HEK293 (cell line): ENCODE results near the gene NRG2.

ENCODE experiments used
- GFI1B ChIP-seq: fragments of 450-650 bp; formaldehyde crosslinking; IDR thresholded peaks from 2 replicates; pipeline ENCODE4 v1.5.1; 2016; ENCODE audit warnings: missing biosample characterization, missing genetic modification characterization
- GLI4 ChIP-seq: fragments of 450-650 bp; formaldehyde crosslinking; IDR thresholded peaks from 2 replicates; pipeline ENCODE4 v1.5.1; 2016; ENCODE audit warnings: missing biosample characterization, missing genetic modification characterization
- HOXD13 ChIP-seq: sonication (generic); formaldehyde crosslinking; IDR thresholded peaks from 2 replicates; pipeline ENCODE4 v1.8.0; 2022; ENCODE audit warnings: missing genetic modification reagents, borderline replicate concordance
- KLF16 ChIP-seq: fragments of 450-650 bp; formaldehyde crosslinking; IDR thresholded peaks from 2 replicates; pipeline ENCODE4 v1.5.1; 2017; ENCODE audit warnings: missing biosample characterization, missing genetic modification characterization
- KLF7 ChIP-seq: fragments of 450-650 bp; formaldehyde crosslinking; IDR thresholded peaks from 2 replicates; pipeline ENCODE4 v1.5.1; 2016; ENCODE audit warnings: missing biosample characterization, missing genetic modification characterization, borderline replicate concordance
- KLF9 ChIP-seq: fragments of 450-650 bp; formaldehyde crosslinking; IDR thresholded peaks from 2 replicates; pipeline ENCODE4 v1.5.1; 2016; ENCODE audit warnings: missing biosample characterization, missing genetic modification characterization, low read depth
- SP2 ChIP-seq: fragments of 450-650 bp; formaldehyde crosslinking; IDR thresholded peaks from 2 replicates; pipeline ENCODE4 v1.5.1; 2016; ENCODE audit warnings: missing biosample characterization, missing genetic modification characterization
- TCF7L2 ChIP-seq: IDR thresholded peaks from 2 replicates; pipeline ENCODE4 v1.6.1; 2011; ENCODE audit warnings: low read depth, mild to moderate bottlenecking, inconsistent platforms, low read length, moderate library complexity, borderline replicate concordance
- TRIM28 ChIP-seq: IDR thresholded peaks from 2 replicates; pipeline ENCODE4 v1.6.1; 2011; ENCODE audit warnings: low read length, control low read depth, borderline replicate concordance
- ZBTB48 ChIP-seq: fragments of 450-650 bp; formaldehyde crosslinking; IDR thresholded peaks from 2 replicates; pipeline ENCODE4 v1.5.1; 2016; ENCODE audit warnings: missing biosample characterization, missing genetic modification characterization
- ZBTB6 ChIP-seq: fragments of 450-650 bp; formaldehyde crosslinking; IDR thresholded peaks from 2 replicates; pipeline ENCODE4 v1.5.1; 2017; ENCODE audit warnings: missing biosample characterization, missing genetic modification characterization
- ZBTB8A ChIP-seq: fragments of 450-650 bp; formaldehyde crosslinking; IDR thresholded peaks from 2 replicates; pipeline ENCODE4 v1.5.1; 2016; ENCODE audit warnings: missing biosample characterization, missing genetic modification characterization
- ZFP3 ChIP-seq: fragments of 450-650 bp; formaldehyde crosslinking; IDR thresholded peaks from 2 replicates; pipeline ENCODE4 v1.5.1; 2016; ENCODE audit warnings: low read depth, missing biosample characterization, missing genetic modification characterization
- ZFP41 ChIP-seq: fragments of 450-650 bp; formaldehyde crosslinking; IDR thresholded peaks from 2 replicates; pipeline ENCODE4 v1.5.1; 2016; ENCODE audit warnings: missing biosample characterization, missing genetic modification characterization, borderline replicate concordance
- ZIC2 ChIP-seq: fragments of 450-650 bp; formaldehyde crosslinking; IDR thresholded peaks from 2 replicates; pipeline ENCODE4 v1.5.1; 2016; ENCODE audit warnings: missing biosample characterization, missing genetic modification characterization
- ZNF174 ChIP-seq: fragments of 450-650 bp; formaldehyde crosslinking; IDR thresholded peaks from 2 replicates; pipeline ENCODE4 v1.5.0; 2017; ENCODE audit warnings: missing biosample characterization, mild to moderate bottlenecking, missing genetic modification characterization
- ZNF18 ChIP-seq: fragments of 450-650 bp; formaldehyde crosslinking; IDR thresholded peaks from 2 replicates; pipeline ENCODE4 v1.5.1; 2016; ENCODE audit warnings: missing biosample characterization, missing genetic modification characterization
- ZNF211 ChIP-seq: fragments of 450-650 bp; formaldehyde crosslinking; IDR thresholded peaks from 2 replicates; pipeline ENCODE4 v1.5.1; 2016; ENCODE audit warnings: low read depth, missing biosample characterization, missing genetic modification characterization
- ZNF239 ChIP-seq: fragments of 450-650 bp; formaldehyde crosslinking; IDR thresholded peaks from 2 replicates; pipeline ENCODE4 v1.5.1; 2016; ENCODE audit warnings: missing biosample characterization, missing genetic modification characterization
- ZNF266 ChIP-seq: fragments of 450-650 bp; formaldehyde crosslinking; IDR thresholded peaks from 2 replicates; pipeline ENCODE4 v1.5.1; 2016; ENCODE audit warnings: missing biosample characterization, missing genetic modification characterization, low read depth
- ZNF311 ChIP-seq: fragments of 450-650 bp; formaldehyde crosslinking; IDR thresholded peaks from 2 replicates; pipeline ENCODE4 v1.5.1; 2017; ENCODE audit warnings: missing biosample characterization, missing genetic modification characterization, borderline replicate concordance
- ZNF366 ChIP-seq: fragments of 450-650 bp; formaldehyde crosslinking; conservative IDR thresholded peaks from 2 replicates; pipeline ENCODE4 v1.5.1; 2016; ENCODE audit warnings: missing biosample characterization, missing genetic modification characterization
- ZNF394 ChIP-seq: fragments of 450-650 bp; formaldehyde crosslinking; IDR thresholded peaks from 2 replicates; pipeline ENCODE4 v1.5.1; 2016; ENCODE audit warnings: missing biosample characterization, missing genetic modification characterization, mild to moderate bottlenecking, moderate library complexity, borderline replicate concordance
- ZNF404 ChIP-seq: fragments of 450-650 bp; formaldehyde crosslinking; IDR thresholded peaks from 2 replicates; pipeline ENCODE4 v1.5.1; 2017; ENCODE audit warnings: missing biosample characterization, missing genetic modification characterization
- ZNF555 ChIP-seq: fragments of 450-650 bp; formaldehyde crosslinking; conservative IDR thresholded peaks from 2 replicates; pipeline ENCODE4 v1.5.1; 2017; ENCODE audit warnings: missing biosample characterization, mild to moderate bottlenecking, missing genetic modification characterization, inconsistent platforms
- ZNF580 ChIP-seq: fragments of 450-650 bp; formaldehyde crosslinking; IDR thresholded peaks from 2 replicates; pipeline ENCODE4 v1.5.1; 2016; ENCODE audit warnings: missing biosample characterization, missing genetic modification characterization
- ZNF623 ChIP-seq: fragments of 450-650 bp; formaldehyde crosslinking; IDR thresholded peaks from 2 replicates; pipeline ENCODE4 v1.5.1; 2016; ENCODE audit warnings: missing biosample characterization, missing genetic modification characterization
- ZNF677 ChIP-seq: fragments of 450-650 bp; IDR thresholded peaks from 2 replicates; pipeline ENCODE4 v1.5.0; 2018; ENCODE audit warnings: missing biosample characterization, mild to moderate bottlenecking, missing genetic modification characterization, moderate library complexity
- ZNF701 ChIP-seq: fragments of 450-650 bp; formaldehyde crosslinking; IDR thresholded peaks from 2 replicates; pipeline ENCODE4 v1.5.1; 2016; ENCODE audit warnings: missing biosample characterization, missing genetic modification characterization
- ZNF792 ChIP-seq: fragments of 450-650 bp; formaldehyde crosslinking; IDR thresholded peaks from 2 replicates; pipeline ENCODE4 v1.5.1; 2016; ENCODE audit warnings: missing biosample characterization, missing genetic modification characterization
- TF ChIP-seq, protein P1 (sequence below): fragments of 450-650 bp; formaldehyde crosslinking; IDR thresholded peaks from 2 replicates; pipeline ENCODE4 v1.5.1; 2016; ENCODE audit warnings: missing biosample characterization, missing genetic modification characterization
- TF ChIP-seq, protein P2 (sequence below): fragments of 450-650 bp; formaldehyde crosslinking; IDR thresholded peaks from 2 replicates; pipeline ENCODE4 v1.5.1; 2016; ENCODE audit warnings: missing biosample characterization, missing genetic modification characterization
- TF ChIP-seq, protein P3 (sequence below): fragments of 450-650 bp; formaldehyde crosslinking; IDR thresholded peaks from 2 replicates; pipeline ENCODE4 v1.5.1; 2016; ENCODE audit warnings: missing biosample characterization, missing genetic modification characterization
- TF ChIP-seq, protein P4 (sequence below): fragments of 450-650 bp; formaldehyde crosslinking; IDR thresholded peaks from 2 replicates; pipeline ENCODE4 v1.5.1; 2016; ENCODE audit warnings: missing biosample characterization, missing genetic modification characterization

Gene NRG2

DNA sequence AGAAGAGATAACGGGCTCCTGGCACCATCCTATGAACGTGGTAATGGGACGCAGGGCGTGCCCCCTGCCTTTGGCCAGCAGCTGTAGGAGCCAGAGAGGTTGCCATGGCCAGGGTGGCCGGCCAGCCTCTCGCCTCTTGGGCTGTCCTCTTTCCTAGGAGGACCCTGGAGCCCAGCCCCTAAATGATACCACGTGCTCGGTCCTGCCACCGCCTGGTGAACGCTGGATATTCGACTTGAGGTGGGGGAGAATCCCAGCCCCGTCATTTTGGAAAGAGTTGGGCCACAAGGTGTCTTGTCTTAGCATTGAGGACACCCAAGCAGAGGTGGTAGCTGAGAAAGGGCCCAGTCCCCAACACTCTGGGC is 391 bp upstream of the NRG2 start (continued):
- TF ChIP-seq ZNF211 (tag by site-specific recombination) (no peak), ZNF701 (tag by site-specific recombination) (no peak), ZNF239 (no peak), GLI4 (no peak), KLF9 (tag by site-specific recombination) (0 out of 2 replicates have a peak, but pooled peaks have one; percentile 6), ZNF366 (tag by site-specific recombination) (0 out of 2 replicates have a peak, but pooled peaks have one; percentile 8), KLF7 (tag by site-specific recombination) (no peak), ZBTB6 (tag by site-specific recombination) (no peak), ZNF311 (no peak), ZNF394 (tag by site-specific recombination) (no peak), ZNF623 (tag by site-specific recombination) (0 out of 2 replicates have a peak, but pooled peaks have one; percentile 3), KLF16 (tag by site-specific recombination) (peak; percentile 4), ZFP3 (tag by site-specific recombination) (no peak), HOXD13 (CRISPR knock-in tag) (no peak), ZNF677 (no peak), ZNF174 (no peak), ZNF266 (tag by site-specific recombination) (no peak), ZFP41 (no peak), ZIC2 (tag by site-specific recombination) (no peak), GFI1B (tag by site-specific recombination) (no peak), ZNF404 (no peak), ZNF18 (no peak), TCF7L2 (no peak), ZNF792 (no peak), SP2 (tag by site-specific recombination) (0 out of 2 replicates have a peak, but pooled peaks have one; percentile 31), ZBTB8A (tag by site-specific recombination) (peak; percentile 82; the same call in 1 of the 2 replicates), ZNF580 (tag by site-specific recombination) (no peak), ZBTB48 (tag by site-specific recombination) (peak; percentile 89), ZNF555 (no peak), TRIM28 (0 out of 2 replicates have a peak, but pooled peaks have one; percentile 11)
- TF ChIP-seq, protein P1, sequence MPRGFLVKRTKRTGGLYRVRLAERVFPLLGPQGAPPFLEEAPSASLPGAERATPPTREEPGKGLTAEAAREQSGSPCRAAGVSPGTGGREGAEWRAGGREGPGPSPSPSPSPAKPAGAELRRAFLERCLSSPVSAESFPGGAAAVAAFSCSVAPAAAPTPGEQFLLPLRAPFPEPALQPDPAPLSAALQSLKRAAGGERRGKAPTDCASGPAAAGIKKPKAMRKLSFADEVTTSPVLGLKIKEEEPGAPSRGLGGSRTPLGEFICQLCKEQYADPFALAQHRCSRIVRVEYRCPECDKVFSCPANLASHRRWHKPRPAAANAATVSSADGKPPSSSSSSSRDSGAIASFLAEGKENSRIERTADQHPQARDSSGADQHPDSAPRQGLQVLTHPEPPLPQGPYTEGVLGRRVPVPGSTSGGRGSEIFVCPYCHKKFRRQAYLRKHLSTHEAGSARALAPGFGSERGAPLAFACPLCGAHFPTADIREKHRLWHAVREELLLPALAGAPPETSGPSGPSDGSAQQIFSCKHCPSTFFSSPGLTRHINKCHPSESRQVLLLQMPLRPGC (tag by site-specific recombination) = no peak
- TF ChIP-seq, protein P2, sequence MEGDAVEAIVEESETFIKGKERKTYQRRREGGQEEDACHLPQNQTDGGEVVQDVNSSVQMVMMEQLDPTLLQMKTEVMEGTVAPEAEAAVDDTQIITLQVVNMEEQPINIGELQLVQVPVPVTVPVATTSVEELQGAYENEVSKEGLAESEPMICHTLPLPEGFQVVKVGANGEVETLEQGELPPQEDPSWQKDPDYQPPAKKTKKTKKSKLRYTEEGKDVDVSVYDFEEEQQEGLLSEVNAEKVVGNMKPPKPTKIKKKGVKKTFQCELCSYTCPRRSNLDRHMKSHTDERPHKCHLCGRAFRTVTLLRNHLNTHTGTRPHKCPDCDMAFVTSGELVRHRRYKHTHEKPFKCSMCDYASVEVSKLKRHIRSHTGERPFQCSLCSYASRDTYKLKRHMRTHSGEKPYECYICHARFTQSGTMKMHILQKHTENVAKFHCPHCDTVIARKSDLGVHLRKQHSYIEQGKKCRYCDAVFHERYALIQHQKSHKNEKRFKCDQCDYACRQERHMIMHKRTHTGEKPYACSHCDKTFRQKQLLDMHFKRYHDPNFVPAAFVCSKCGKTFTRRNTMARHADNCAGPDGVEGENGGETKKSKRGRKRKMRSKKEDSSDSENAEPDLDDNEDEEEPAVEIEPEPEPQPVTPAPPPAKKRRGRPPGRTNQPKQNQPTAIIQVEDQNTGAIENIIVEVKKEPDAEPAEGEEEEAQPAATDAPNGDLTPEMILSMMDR = peak; percentile 46; the same call in 1 of the 2 replicates
- TF ChIP-seq, protein P3, sequence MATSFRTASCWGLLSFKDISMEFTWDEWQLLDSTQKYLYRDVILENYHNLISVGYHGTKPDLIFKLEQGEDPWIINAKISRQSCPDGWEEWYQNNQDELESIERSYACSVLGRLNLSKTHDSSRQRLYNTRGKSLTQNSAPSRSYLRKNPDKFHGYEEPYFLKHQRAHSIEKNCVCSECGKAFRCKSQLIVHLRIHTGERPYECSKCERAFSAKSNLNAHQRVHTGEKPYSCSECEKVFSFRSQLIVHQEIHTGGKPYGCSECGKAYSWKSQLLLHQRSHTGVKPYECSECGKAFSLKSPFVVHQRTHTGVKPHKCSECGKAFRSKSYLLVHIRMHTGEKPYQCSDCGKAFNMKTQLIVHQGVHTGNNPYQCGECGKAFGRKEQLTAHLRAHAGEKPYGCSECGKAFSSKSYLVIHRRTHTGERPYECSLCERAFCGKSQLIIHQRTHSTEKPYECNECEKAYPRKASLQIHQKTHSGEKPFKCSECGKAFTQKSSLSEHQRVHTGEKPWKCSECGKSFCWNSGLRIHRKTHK (tag by site-specific recombination) = no peak
- TF ChIP-seq, protein P4, sequence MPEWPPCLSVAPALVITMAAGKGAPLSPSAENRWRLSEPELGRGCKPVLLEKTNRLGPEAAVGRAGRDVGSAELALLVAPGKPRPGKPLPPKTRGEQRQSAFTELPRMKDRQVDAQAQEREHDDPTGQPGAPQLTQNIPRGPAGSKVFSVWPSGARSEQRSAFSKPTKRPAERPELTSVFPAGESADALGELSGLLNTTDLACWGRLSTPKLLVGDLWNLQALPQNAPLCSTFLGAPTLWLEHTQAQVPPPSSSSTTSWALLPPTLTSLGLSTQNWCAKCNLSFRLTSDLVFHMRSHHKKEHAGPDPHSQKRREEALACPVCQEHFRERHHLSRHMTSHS (tag by site-specific recombination) = no peak
